Liver (tissue), 9 donors: ENCODE results near the gene DOCK9. TPM values are rescaled to one million over a fixed set of nuclear protein-coding genes. Genes with fewer than 3 reads are reported as not detected.

Experiments
- DNase-seq: peaks from one replicate; pipeline ENCODE4 v3.0.0-alpha.2; 2017; ENCODE audit warnings: low spot score
- H3K27ac ChIP-seq, 2 donors: one replicate each; pipeline ENCODE4 v1.7.0; 2013; ENCODE audit warnings: inconsistent platforms in 2 of 2, low read length in 2 of 2, control low read depth in 1 of 2, low read depth in 1 of 2, mild to moderate bottlenecking in 1 of 2
- H3K27me3 ChIP-seq, 4 donors: one replicate each; pipeline versions ENCODE4 v1.6.1 to v1.7.0; 2013; ENCODE audit warnings: low read length in 3 of 4, inconsistent platforms in 1 of 4, mild to moderate bottlenecking in 1 of 4, moderate library complexity in 1 of 4; ENCODE audit not compliant: control insufficient read depth in 4 of 4, insufficient read depth in 4 of 4
- H3K36me3 ChIP-seq, 4 donors: one replicate each; pipeline versions ENCODE4 v1.6.1 to v1.7.0; 2013; ENCODE audit warnings: low read length in 3 of 4, mild to moderate bottlenecking in 3 of 4, low read depth in 1 of 4, moderate library complexity in 1 of 4; ENCODE audit not compliant: control insufficient read depth in 4 of 4, insufficient read depth in 3 of 4
- H3K4me1 ChIP-seq, 4 donors: one replicate each; pipeline versions ENCODE4 v1.6.1 to v1.7.0; 2013; ENCODE audit warnings: low read length in 3 of 4, mild to moderate bottlenecking in 3 of 4, moderate library complexity in 1 of 4; ENCODE audit not compliant: control insufficient read depth in 4 of 4, insufficient read depth in 4 of 4
- H3K4me3 ChIP-seq, 3 donors: one replicate each; pipeline versions ENCODE4 v1.6.1 to v1.7.0; 2013; ENCODE audit warnings: low read length in 3 of 3, control low read depth in 1 of 3, low read depth in 1 of 3, mild to moderate bottlenecking in 1 of 3
- H3K9ac ChIP-seq, 2 donors: one replicate each; pipeline ENCODE4 v1.7.0; 2013; ENCODE audit warnings: low read length in 2 of 2, mild to moderate bottlenecking in 2 of 2, moderate library complexity in 2 of 2, control low read depth in 1 of 2, low read depth in 1 of 2
- H3K9me3 ChIP-seq, 4 donors: one replicate each; pipeline versions ENCODE4 v1.6.1 to v1.7.0; 2013; ENCODE audit warnings: low read length in 3 of 4; ENCODE audit not compliant: control insufficient read depth in 4 of 4
- EGR1 ChIP-seq, 2 donors: IDR thresholded peaks; 2 replicates each; pipeline ENCODE4 v1.6.1; 2016 to 2018; ENCODE audit warnings: antibody characterized with exemption in 2 of 2, low read depth in 2 of 2
- FOXA1 ChIP-seq: IDR thresholded peaks from 2 replicates; pipeline ENCODE4 v1.6.1; 2016; ENCODE audit warnings: antibody characterized with exemption
- FOXA2 ChIP-seq: IDR thresholded peaks from 2 replicates; pipeline ENCODE4 v1.6.1; 2016; ENCODE audit warnings: antibody characterized with exemption
- GABPA ChIP-seq, 2 donors: IDR thresholded peaks in 1 of 2; conservative IDR thresholded peaks in 1 of 2; 2 replicates each; pipeline ENCODE4 v1.6.1; 2016; ENCODE audit warnings: antibody characterized with exemption in 2 of 2, mild to moderate bottlenecking in 1 of 2, moderate library complexity in 1 of 2
- HNF4A ChIP-seq, 2 donors: conservative IDR thresholded peaks; 2 replicates each; pipeline ENCODE4 v1.6.1; 2016; ENCODE audit warnings: antibody characterized with exemption in 2 of 2, mild to moderate bottlenecking in 2 of 2
- HNF4G ChIP-seq: IDR thresholded peaks from 2 replicates; pipeline ENCODE4 v1.6.1; 2016; ENCODE audit warnings: antibody characterized with exemption
- JUND ChIP-seq, 2 donors: IDR thresholded peaks; 2 replicates each; pipeline ENCODE4 v1.6.1; 2016; ENCODE audit warnings: antibody characterized with exemption in 2 of 2
- NR2F2 ChIP-seq: IDR thresholded peaks from 2 replicates; pipeline ENCODE4 v1.6.1; 2016; ENCODE audit warnings: antibody characterized with exemption
- RAD21 ChIP-seq, 2 donors: IDR thresholded peaks; 2 replicates each; pipeline ENCODE4 v1.6.1; 2016; ENCODE audit warnings: antibody characterized with exemption in 2 of 2, mild to moderate bottlenecking in 2 of 2
- RXRA ChIP-seq, 2 donors: IDR thresholded peaks; 2 replicates each; pipeline ENCODE4 v1.6.1; 2017 to 2018; ENCODE audit warnings: antibody characterized with exemption in 2 of 2, mild to moderate bottlenecking in 1 of 2
- SP1 ChIP-seq: IDR thresholded peaks from 2 replicates; pipeline ENCODE4 v1.6.1; 2018; ENCODE audit warnings: antibody characterized with exemption, mild to moderate bottlenecking
- TAF1 ChIP-seq: conservative IDR thresholded peaks from 2 replicates; pipeline ENCODE4 v1.6.1; 2016; ENCODE audit warnings: antibody characterized with exemption, mild to moderate bottlenecking
- whole genome bisulfite sequencing: extraction: QIAGEN DNeasy Blood & Tissue Kit; methylation state at CpG from one replicate; pipeline ENCODE4 v1.1.7; 2013; 5-methylcytosine and 5-hydroxymethylcytosine counted together
- polyA plus RNA-seq, 2 donors: library from polyadenylated mRNA; stranded (reverse) in 1 of 2; unstranded in 1 of 2; fragments of 200-250 nt in 1 of 2; fragments of >200 nt in 1 of 2; fragmentation: Nextera tagmentation in 1 of 2; extraction: Ambion mirVana in 1 of 2; gene quantifications; one replicate each; pipeline versions ENCODE4 v1.2.1 to v1.2.3, GENCODE V29; 2013 to 2015
- total RNA-seq, 2 donors: library from RNA; depleted of rRNA; stranded (reverse); fragments of >200 nt; gene quantifications; one replicate each; pipeline ENCODE4 v1.2.3, GENCODE V29; 2014
- TF ChIP-seq, protein P1 (sequence below): IDR thresholded peaks from 2 replicates; pipeline ENCODE4 v1.6.1; 2016; ENCODE audit warnings: antibody characterized with exemption
- TF ChIP-seq, protein P2 (sequence below): IDR thresholded peaks from 2 replicates; pipeline ENCODE4 v1.6.1; 2016; ENCODE audit warnings: antibody characterized with exemption
- TF ChIP-seq, protein P3 (sequence below): IDR thresholded peaks from 2 replicates; pipeline ENCODE4 v1.6.1; 2016; ENCODE audit warnings: antibody characterized with exemption
- TF ChIP-seq, protein P4 (sequence below): IDR thresholded peaks from 2 replicates; pipeline ENCODE4 v1.6.1; 2016; ENCODE audit warnings: antibody characterized with exemption, mild to moderate bottlenecking
- TF ChIP-seq, protein P5 (sequence below): fragments of 150-350 bp; IDR thresholded peaks from 2 replicates; pipeline ENCODE4 v1.5.1; 2017; ENCODE audit warnings: improper control_type of control experiment, low read depth, low read length; ENCODE audit not compliant: missing input control
- donor health status: healthy.
- donor health status: healthy.
- donor health status: healthy.
- donor health status: healthy.
- donor health status: healthy.

Gene DOCK9
- total and polyA plus RNA-seq, 4 donors: 5.4 to 31.3 (median 10.6) TPM

DNA sequence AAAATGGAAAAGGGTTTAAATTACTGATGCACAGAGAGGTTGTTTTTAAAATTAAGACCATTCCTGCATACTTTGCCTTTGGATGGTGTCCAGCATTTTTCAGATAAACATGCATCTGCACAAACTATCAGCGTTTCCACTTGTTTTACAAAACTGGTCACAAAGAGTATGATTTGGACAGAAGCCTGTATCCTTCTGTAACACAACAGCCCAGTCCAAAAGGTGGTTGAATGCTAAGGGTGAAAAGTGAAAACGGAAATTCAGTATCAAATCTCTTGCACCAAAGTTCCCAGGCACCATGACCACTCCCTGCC lies 21.7 kb upstream of the DOCK9 start:
- TF ChIP-seq, protein P1, sequence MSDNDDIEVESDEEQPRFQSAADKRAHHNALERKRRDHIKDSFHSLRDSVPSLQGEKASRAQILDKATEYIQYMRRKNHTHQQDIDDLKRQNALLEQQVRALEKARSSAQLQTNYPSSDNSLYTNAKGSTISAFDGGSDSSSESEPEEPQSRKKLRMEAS: no peak
- Histone ChIP-seq H3K9me3 (no peaks in the 10 kb centered on the region), H3K27ac (no peak overlapping the region), H3K36me3 (no peaks in the 10 kb centered on the region), H3K4me3 (no peak overlapping the region), H3K9ac (no peak overlapping the region), H3K4me1 (no peaks in the 10 kb centered on the region), H3K27me3 (no peaks in the 10 kb centered on the region)
- WGBS: 62% methylated on average over 2 of the region's 2 CpGs
- no peak for DNase-seq

DNA sequence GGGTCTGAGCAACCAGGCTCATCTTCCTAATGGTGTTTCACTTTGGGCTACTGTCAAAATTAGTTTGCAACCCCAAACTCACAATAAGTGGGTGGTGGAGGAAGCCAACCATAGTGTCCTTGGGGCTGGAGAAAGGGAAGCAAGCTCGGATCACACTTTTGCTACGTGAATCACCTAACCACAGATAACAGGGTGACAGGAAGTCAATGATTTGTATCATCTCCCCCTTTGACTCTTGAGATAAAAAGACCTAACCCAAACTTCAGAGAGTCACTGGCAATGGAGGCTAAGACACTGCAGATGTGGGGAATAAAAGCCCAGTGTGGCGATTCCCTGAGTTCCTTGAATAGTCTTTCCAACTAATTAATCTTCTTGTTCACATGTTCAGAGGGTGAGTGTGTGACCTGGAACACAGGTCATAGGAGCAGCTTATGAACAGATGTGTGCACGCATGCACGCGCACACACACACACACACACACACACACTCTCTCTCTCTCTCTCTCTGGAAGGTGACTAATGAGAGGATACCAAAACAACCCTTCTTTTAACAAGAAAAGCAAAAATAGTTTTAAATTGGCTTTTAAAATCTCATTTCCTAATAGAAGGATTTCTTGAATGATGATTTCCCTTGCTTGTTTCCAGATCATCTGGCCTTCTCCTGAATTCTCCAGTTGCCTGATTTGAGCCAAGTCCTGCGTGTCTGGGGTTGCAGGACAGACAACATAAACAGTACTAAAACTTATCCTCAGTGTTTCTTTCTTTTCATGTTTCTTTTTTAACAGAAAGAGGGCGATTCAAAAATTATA lies 21.2 kb upstream of the DOCK9 start:
- Histone ChIP-seq H3K36me3 (no peaks in the 10 kb centered on the region), H3K27me3 (no peaks in the 10 kb centered on the region), H3K9ac (no peak overlapping the region), H3K9me3 (no peaks in the 10 kb centered on the region), H3K4me1 (no peaks in the 10 kb centered on the region), H3K27ac (no peak overlapping the region), H3K4me3 (no peak overlapping the region)
- no peak for TF ChIP-seq NR2F2
- TF ChIP-seq, protein P2, sequence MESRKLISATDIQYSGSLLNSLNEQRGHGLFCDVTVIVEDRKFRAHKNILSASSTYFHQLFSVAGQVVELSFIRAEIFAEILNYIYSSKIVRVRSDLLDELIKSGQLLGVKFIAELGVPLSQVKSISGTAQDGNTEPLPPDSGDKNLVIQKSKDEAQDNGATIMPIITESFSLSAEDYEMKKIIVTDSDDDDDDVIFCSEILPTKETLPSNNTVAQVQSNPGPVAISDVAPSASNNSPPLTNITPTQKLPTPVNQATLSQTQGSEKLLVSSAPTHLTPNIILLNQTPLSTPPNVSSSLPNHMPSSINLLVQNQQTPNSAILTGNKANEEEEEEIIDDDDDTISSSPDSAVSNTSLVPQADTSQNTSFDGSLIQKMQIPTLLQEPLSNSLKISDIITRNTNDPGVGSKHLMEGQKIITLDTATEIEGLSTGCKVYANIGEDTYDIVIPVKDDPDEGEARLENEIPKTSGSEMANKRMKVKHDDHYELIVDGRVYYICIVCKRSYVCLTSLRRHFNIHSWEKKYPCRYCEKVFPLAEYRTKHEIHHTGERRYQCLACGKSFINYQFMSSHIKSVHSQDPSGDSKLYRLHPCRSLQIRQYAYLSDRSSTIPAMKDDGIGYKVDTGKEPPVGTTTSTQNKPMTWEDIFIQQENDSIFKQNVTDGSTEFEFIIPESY: no peak
- no peak for TF ChIP-seq JUND (IDR thresholded peaks at IDR 0.05)
- no peak for TF ChIP-seq TAF1
- TF ChIP-seq FOXA2: no peak
- no peak for TF ChIP-seq SP1
- TF ChIP-seq HNF4G: no peak
- no peak for TF ChIP-seq FOXA1
- no peak for TF ChIP-seq RAD21 (IDR thresholded peaks at IDR 0.05)
- TF ChIP-seq, protein P3, sequence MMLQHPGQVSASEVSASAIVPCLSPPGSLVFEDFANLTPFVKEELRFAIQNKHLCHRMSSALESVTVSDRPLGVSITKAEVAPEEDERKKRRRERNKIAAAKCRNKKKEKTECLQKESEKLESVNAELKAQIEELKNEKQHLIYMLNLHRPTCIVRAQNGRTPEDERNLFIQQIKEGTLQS: no peak
- no peak for TF ChIP-seq RXRA (IDR thresholded peaks at IDR 0.05)
- no peak for TF ChIP-seq GABPA (IDR thresholded peaks at IDR 0.05 in 1 of 2, conservative IDR thresholded peaks at IDR 0.05 in 1 of 2)
- TF ChIP-seq EGR1 (IDR thresholded peaks at IDR 0.05; ENCODE audit: low read depth in 2 of 2): no peak
- TF ChIP-seq, protein P4, sequence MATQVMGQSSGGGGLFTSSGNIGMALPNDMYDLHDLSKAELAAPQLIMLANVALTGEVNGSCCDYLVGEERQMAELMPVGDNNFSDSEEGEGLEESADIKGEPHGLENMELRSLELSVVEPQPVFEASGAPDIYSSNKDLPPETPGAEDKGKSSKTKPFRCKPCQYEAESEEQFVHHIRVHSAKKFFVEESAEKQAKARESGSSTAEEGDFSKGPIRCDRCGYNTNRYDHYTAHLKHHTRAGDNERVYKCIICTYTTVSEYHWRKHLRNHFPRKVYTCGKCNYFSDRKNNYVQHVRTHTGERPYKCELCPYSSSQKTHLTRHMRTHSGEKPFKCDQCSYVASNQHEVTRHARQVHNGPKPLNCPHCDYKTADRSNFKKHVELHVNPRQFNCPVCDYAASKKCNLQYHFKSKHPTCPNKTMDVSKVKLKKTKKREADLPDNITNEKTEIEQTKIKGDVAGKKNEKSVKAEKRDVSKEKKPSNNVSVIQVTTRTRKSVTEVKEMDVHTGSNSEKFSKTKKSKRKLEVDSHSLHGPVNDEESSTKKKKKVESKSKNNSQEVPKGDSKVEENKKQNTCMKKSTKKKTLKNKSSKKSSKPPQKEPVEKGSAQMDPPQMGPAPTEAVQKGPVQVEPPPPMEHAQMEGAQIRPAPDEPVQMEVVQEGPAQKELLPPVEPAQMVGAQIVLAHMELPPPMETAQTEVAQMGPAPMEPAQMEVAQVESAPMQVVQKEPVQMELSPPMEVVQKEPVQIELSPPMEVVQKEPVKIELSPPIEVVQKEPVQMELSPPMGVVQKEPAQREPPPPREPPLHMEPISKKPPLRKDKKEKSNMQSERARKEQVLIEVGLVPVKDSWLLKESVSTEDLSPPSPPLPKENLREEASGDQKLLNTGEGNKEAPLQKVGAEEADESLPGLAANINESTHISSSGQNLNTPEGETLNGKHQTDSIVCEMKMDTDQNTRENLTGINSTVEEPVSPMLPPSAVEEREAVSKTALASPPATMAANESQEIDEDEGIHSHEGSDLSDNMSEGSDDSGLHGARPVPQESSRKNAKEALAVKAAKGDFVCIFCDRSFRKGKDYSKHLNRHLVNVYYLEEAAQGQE: no peak
- TF ChIP-seq, protein P1: no peak
- TF ChIP-seq HNF4A (conservative IDR thresholded peaks at IDR 0.05): no peak
- TF ChIP-seq, protein P5, sequence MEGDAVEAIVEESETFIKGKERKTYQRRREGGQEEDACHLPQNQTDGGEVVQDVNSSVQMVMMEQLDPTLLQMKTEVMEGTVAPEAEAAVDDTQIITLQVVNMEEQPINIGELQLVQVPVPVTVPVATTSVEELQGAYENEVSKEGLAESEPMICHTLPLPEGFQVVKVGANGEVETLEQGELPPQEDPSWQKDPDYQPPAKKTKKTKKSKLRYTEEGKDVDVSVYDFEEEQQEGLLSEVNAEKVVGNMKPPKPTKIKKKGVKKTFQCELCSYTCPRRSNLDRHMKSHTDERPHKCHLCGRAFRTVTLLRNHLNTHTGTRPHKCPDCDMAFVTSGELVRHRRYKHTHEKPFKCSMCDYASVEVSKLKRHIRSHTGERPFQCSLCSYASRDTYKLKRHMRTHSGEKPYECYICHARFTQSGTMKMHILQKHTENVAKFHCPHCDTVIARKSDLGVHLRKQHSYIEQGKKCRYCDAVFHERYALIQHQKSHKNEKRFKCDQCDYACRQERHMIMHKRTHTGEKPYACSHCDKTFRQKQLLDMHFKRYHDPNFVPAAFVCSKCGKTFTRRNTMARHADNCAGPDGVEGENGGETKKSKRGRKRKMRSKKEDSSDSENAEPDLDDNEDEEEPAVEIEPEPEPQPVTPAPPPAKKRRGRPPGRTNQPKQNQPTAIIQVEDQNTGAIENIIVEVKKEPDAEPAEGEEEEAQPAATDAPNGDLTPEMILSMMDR: no peak
- 83% methylated on average over 8 of the region's 8 CpGs for WGBS
- no peak for DNase-seq
